Measurements from ENCODE around the gene HPCAL1.

HPCAL1 gene

GRCh38 chr2:10466801-10467200 is 164.1 kb downstream of the HPCAL1 start:
- DNase-seq (ENCODE audit: low read depth), result no peak

GRCh38 chr2:10467401-10467800 is 164.7 kb downstream of the HPCAL1 start:
- DNase-seq (ENCODE audit: low read depth), result no peak

- no peak for DNase-seq (ENCODE audit: low read depth)
Observed at GRCh38 chr2:10469301-10469700, 166.6 kb downstream of the HPCAL1 start.

GRCh38 chr2:10469955-10470608 is 167.4 kb downstream of the HPCAL1 start:
- no peak for DNase-seq (ENCODE audit: low read depth)

GRCh38 chr2:10471046-10471571 is 168.4 kb downstream of the HPCAL1 start:
- DNase-seq (ENCODE audit: low read depth), result no peak

GRCh38 chr2:10471955-10472354 is 169.3 kb downstream of the HPCAL1 start:
- DNase-seq (ENCODE audit: low read depth), result no peak

- no peak for DNase-seq (ENCODE audit: low read depth)
Observed at GRCh38 chr2:10473121-10473756, 170.5 kb downstream of the HPCAL1 start.

GRCh38 chr2:10475221-10475722 is 172.6 kb downstream of the HPCAL1 start:
- DNase-seq (ENCODE audit: low read depth), result no peak

- no peak for DNase-seq (ENCODE audit: low read depth)
Observed at GRCh38 chr2:10475811-10476660, 173.3 kb downstream of the HPCAL1 start.

GRCh38 chr2:10476723-10477442 is 174.2 kb downstream of the HPCAL1 start:
- DNase-seq (ENCODE audit: low read depth), result no peak
